Stimulated activated CD4-positive, alpha-beta T cell treated with anti-CD3 and anti-CD28 coated beads, Interleukin-15, amount 100 ng/mL, for 24 hours (primary cell): ENCODE results near the gene SCN9A.
"Not testable (repeated sequence)": the region's sequence is repeated elsewhere in the genome, so short reads cannot be mapped to it uniquely, and the experiment has no call there.

Source experiments
- DNase-seq: peaks from one replicate; pipeline ENCODE4 v3.0.0-alpha.2; 2020

Gene SCN9A

DNA sequence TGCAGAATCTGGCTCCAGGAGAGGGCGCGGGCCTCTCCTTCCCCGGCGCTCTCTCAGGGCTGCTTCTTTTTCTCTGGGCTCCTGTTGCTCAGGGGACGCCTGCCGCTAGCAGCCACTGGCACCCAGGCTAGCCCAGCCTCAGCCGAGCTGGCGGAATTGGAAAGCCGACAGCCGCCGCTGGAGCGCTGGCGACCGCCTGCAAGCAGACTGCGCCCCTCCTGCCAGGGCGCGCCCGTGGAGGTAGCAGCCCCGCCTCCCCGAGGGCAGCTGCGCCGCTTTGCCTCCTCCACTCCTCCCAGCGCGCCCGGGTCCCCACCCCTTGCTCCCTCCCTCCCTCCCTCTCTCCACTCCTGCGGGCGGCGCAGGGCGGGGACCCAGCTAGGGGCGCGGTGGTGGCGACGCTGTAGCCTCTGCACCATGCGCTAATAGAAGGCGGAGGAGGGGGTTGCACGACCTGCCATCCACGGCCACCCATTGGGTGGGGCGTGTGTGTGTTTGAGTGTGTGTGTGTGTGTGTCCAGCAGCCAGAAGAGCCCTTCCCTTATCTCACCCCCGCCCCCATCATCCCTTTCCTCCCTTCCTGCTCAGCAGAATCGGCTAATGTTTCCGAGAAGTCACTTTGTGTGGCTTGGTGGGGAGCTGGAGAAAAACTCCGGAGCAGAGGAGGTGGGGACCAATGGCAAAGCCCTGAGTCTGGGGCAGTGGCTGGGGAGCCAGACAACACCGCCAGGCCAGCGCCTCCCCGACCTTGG lies at the start of gene SCN9A:
Gene SCN9A (minus strand): TSS at position 209 of the 752 bp plus-strand sequence. CDS start 64,188 bp downstream, outside the sequence.
- DNase-seq: peak; percentile 44

- DNase-seq: no peak
Observed at GRCh38 chr2:166424841-166425240, 49.1 kb upstream of the SCN9A start.

- no peak for DNase-seq
Observed at GRCh38 chr2:166419616-166419934, 43.8 kb upstream of the SCN9A start.

DNA sequence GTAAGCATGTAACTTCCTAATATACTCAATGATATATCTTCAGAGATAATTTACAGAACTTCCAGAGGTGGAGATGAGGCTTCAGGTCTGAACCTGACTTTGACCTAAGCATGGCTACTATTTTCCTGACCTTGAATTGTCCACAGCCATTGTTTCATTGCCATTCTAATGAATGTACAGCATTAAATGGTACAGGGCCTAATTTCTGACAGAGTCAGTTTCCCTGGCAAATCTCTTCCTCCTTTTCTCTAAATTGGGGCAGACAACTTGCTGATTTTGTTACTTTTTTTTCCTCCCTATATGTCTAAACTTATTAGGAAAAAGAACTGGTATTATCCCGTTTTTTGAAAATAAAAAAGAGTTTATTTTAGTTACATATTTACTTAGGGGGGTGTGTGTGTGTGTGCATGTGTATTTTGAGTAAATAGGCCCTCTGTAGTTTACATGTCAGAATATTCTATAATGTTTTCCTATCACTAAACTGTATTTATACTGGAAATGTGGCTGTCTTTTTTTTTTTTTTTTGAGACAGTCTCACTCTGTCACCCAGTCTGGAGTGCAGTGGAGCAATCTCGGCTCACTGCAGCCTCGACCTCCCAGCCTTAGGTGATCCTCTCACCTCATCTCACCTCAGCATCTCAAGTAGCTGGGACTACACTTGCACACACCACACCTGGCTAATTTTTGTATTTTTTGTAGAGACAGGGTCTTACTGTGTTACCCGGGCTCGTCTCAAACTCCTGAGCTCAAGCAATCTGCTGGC lies 43.3 kb upstream of the SCN9A start:
- DNase-seq: no peak

- no peak for DNase-seq
Observed at GRCh38 chr2:166417669-166418068, 41.9 kb upstream of the SCN9A start.

GRCh38 chr2:166413255-166413654 lies 37.5 kb upstream of the SCN9A start:
- no peak for DNase-seq

DNA sequence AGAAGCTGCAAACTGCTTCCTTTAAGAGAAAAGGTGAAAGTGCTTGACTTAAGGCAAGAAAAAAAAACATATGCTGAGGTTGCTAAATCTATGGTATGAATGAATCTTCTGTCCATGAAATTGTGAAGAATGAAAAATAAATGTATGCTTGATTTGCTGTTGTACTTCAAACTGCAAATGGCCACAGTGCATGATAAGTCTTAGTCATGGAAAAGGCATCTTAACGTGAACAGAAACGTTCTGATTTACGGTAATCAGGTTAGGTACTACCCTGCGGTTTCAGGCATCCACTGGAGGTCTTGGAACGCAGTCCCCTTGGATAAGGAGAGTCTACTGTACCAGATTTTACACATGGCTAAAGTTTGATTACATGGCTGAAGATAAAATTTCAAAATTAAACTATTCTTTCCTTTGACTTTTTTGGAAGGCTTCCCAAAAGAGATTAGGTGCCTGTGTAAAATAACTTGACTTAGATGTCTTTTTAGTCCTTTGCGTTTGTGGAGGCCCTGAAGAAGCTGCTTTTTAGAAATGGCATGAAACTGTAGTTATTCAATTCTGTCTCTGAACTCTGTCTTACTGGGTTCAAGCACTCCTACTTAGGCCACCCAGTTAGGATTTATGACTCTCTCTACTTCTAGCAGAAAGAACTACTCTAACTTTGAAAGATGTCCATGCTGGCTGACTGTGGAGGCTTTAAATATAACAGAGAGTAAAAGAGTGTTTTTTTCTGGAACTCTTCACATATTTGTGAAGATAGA lies 35.9 kb upstream of the SCN9A start:
- DNase-seq: no peak

DNA sequence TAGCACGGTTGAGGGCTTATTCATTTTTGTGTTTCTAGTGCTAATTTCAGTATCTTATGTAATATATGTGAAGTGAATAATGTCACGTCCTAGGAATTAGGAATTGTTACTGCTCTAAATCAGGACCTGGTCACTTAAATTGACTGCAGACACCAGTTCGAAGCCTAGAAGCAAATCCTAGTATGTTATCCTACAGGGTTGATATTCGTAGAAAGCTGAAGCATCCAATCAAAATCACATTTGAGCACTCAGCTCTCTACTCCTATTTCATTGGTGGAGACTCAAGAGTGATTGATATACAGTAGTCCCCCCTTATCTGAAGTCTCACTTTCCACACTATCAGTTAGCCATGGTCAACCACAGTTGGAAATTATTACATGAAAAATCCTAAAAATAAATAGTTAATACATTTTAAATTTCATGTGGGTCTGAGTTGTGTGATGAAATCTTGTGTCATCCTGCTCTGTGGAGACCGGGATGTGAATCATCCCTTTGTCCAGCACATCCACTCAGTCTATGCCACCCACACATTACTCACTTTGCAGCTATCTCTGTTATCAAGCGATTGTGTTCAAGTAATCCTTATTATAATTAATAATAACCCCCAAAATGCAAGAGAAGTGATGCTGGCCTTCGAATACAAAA lies 35.2 kb upstream of the SCN9A start:
- no peak for DNase-seq

DNA sequence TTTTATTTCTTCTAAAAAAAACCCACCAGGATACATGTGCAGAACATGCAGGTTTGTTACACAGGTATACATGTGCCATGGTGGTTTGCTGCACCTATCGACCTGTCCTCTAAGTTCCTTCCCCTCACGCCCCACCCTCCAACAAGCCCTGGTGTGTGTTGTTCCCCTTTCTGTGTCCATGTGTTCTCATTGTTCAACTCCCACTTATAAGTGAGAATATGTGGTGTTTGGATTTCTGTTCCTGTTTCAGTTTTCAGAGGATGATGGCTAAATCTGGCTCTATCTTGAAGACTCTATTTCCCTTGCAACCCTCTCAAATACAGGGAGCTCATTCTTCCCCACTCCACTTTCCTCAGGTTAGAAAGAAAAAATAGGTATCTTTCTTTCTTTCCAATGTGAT lies 32.0 kb upstream of the SCN9A start:
- DNase-seq: not testable (repeated sequence)

DNA sequence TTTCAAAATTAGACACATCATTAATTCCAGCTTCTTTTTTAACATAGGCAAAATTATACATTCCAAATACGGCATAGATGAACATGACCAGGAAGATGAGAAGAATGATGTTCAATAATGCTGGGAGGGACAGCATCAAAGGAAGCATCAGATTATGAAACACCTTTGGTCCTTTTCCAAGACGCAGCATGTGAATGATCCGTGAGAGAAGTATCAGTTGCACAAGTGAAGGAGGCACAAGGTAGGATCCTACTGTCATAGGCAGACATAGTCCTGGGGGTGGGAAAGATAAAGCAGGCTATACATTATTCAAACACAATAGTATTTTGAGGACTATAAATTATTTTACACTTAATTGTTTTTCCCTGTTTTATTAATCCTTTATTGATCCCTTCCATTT lies 30.6 kb upstream of the SCN9A start:
- DNase-seq: no peak

GRCh38 chr2:166405569-166405926 lies 29.8 kb upstream of the SCN9A start:
- no peak for DNase-seq

GRCh38 chr2:166404831-166405568 lies 29.3 kb upstream of the SCN9A start:
- no peak for DNase-seq

DNA sequence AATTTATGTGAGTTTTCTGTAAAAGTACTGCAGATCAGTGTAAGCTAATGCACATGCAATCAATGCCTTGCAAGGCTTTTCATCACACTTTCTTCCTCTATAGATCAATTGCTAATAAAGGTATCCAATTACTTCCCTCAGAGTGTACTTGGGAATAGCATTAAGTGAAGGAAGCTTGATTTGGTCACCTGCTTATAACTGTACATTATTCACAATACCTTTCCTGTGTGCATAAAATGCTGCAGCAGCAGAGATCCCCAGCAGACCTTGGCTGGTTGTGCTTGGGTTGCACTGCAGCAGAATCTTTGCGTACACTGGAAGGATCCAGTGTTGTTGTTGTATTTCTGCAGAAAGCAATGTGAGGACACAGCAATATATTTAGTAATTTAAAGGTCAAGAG lies 18.5 kb upstream of the SCN9A start:
- no peak for DNase-seq

GRCh38 chr2:166393008-166393407 lies 17.3 kb upstream of the SCN9A start:
- no peak for DNase-seq

GRCh38 chr2:166388481-166389070 lies 12.8 kb upstream of the SCN9A start:
- no peak for DNase-seq

GRCh38 chr2:166385313-166385712 lies 9.6 kb upstream of the SCN9A start:
- no peak for DNase-seq

- DNase-seq: no peak
Observed at GRCh38 chr2:166384774-166385173, 9.0 kb upstream of the SCN9A start.

- DNase-seq: no peak
Observed at GRCh38 chr2:166382448-166382847, 6.7 kb upstream of the SCN9A start.

DNA sequence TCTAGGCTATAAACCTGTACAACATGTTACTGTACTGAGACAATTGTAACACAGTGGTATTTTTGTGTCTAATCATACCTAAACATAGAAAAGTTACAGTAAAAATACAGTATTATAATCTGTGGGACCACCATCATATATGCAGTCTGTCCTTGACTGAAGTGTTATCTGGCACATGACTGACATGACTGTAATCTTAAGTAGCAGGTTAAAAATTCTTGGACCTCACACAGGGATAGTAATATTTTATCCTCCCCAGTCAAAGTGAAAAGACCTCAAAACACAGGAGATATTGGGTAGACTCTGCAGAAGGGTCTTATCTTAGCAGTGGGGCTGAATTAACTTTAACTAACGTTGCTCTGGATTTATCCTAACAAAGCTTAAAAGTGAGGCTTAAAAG lies 4.9 kb upstream of the SCN9A start:
- no peak for DNase-seq

DNA sequence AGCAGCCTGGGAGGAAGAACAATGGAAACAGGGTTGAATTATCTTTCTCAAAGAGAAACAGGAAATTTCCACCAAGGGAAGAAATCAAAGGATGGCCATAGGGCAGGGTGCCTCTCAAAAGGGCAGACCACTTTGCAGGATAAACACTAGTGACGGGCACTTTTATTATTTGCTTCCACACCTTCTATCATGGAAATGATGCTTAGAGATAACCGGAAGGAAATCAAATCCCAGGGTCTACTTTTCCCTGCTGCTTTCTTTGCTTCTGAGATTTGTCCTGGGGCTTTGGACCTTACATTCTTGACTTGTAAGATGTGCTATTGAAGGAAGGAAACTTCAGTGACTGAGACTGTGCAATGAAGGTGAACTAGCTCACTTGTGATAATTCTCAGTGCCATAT lies 1.1 kb upstream of the SCN9A start:
- no peak for DNase-seq

DNA sequence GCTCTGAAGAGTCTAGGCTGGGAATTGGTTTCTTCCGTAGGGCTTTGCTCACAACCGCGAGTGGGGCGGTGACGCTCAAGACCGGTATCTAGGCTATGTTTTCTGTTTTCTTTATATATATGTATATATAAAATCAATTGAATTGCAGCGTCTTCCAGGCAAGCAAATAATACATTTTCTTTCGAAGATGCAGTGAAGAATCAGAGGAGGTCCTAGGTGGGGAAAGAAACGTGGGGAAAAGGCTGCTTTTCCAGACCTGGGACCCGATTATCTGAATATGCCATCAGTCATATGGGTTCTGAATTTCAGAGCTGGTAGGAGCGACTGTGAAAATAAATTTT lies 714 bp upstream of the SCN9A start:
- DNase-seq: no peak

DNA sequence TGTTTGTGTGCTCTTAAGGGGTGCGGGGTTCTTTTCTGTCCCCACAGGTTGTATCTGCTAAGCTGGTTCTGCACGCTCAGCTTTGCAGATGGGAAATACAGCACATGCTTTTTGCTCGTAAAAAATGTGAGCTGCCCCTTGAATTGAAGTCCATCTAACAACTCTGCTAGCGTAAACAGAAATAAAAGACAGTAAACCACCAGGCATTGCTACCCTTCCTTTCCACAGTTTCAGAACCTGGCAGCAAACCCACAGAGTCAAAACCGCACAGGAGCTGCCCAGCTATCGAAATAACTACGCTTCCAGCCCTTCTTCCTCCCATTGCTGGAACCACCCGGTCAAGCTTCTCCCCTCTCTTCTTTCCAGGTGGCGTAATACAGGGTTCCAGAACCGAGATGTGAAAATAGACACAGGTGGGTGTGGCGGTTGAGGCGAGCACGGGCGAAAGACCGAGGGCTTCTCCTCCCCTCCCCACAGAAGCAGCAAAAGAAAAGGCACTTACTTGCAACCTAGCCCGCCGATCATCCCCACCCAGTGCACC lies 479 bp downstream of the SCN9A start:
- peak; percentile 1 for DNase-seq
